ENCODE results near the gene DPP8. TPM values are rescaled to one million over a fixed set of nuclear protein-coding genes. Genes with fewer than 3 reads are reported as not detected.
"Not testable (repeated sequence)": the region's sequence is repeated elsewhere in the genome, so short reads cannot be mapped to it uniquely, and the experiment has no call there.

Gene DPP8
- total RNA-seq, 1 donor from 2014 or later, result 47.0 TPM

DNA sequence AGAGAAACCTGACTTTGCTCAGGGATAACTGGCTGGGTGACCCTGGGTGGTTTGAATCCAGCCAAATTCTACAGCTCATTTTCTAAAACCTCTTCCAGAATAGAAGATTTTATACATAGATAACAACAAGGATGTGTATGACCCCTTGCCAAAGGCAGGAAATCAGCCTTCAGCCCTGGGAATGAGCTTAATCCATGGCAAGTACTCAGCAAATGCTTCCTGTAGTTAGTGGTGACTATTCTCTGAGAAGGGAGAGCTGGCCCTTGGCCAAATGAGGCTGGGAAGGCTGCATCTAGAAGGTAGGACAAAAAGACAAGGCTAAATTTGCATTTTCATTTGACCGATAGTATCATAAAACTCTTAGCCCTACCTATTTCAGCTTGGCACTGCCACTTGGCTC lies 8.1 kb upstream of the DPP8 start:
- DNase-seq (ENCODE audit: low read depth in 2 of 2), result peak in 1 of 2 donors; percentile 73

DNA sequence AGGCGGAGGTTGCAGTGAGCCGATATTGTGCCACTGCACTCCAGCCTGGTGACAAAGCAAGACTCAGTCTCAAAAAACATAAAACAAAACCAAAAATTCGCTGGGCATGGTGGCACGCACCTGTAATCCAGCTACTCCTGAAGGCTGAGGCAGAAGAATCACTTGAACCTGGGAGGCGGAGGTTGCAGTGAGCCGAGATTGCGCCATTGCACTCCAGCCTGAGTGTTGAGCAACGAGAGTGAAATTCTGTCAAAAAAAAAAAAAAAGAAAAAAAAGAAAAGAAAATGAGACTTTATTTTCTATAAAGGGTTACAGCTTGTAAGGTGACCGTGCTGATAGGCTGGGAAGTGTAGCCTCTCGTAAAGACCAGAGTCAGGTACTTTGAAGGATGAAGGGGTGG lies 6.7 kb upstream of the DPP8 start:
- DNase-seq (ENCODE audit: low read depth in 2 of 2), result no peak

DNA sequence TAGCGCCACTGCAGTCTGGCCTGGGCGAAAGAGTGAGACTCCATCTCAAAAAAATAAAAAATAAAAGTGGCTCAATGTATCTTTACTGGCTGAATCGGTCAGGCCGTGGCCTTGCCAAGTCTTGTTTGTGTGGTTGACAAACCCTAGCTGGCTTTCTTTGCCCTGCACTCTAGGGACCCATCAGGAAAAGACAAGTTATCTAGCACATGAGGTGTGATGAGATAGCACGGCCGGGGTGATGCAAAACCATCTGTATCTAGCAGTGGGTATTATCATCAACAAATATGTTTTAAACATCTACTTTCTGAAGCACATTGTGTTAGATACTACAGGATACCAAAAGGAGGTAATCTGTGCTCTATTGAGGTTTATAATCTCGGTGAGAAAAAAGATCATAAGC lies 3.9 kb upstream of the DPP8 start:
- DNase-seq (ENCODE audit: low read depth in 2 of 2), result no peak

DNA sequence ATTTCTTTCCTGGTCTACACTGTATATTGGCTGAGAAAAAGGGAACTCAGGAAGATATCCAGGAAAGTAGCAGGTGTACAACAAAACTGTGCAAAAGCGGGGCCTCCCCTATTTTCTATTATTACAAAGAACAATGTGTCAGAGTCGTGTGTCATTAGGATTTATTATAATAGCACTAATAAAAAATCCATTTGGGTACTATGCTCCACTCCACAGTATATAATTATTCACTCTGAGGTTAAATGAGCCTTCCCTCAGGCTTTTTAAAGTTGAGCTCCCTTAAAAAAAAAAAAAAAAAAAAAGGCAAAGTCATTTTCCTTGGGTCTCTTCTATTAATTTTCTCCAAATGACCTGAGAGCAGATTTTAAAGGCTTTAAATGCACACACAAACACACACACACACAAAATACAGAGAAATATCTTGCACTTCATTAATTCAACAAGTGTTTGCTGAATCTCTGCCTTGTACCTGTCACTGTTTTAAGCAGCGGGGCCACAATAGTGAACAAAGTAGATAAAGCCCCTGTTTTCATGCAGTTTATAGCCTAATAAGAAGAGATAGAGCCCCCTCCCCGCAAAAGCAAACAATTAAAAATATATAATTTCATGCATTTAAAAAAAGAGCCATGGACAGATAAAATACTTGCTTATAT lies 1.3 kb upstream of the DPP8 start:
- DNase-seq (ENCODE audit: low read depth in 2 of 2), result no peak

DNA sequence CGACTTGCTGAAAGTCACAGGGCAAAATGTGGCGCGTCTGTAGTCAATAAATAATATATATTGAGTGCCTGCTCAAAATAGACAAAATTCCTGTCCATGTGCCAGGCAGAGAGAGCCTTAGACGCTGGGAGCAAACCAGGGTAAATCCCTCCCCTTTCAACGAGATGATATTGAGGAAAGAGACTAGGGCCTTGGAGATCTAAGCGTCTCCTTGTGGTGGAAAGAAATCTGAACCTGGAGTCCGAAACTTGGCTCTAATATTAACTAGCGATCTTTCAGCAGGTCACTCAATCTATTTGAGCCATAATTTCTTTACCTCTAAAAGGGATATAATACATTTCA lies 348 bp upstream of the DPP8 start:
- DNase-seq (ENCODE audit: low read depth in 2 of 2), result no peak

DNA sequence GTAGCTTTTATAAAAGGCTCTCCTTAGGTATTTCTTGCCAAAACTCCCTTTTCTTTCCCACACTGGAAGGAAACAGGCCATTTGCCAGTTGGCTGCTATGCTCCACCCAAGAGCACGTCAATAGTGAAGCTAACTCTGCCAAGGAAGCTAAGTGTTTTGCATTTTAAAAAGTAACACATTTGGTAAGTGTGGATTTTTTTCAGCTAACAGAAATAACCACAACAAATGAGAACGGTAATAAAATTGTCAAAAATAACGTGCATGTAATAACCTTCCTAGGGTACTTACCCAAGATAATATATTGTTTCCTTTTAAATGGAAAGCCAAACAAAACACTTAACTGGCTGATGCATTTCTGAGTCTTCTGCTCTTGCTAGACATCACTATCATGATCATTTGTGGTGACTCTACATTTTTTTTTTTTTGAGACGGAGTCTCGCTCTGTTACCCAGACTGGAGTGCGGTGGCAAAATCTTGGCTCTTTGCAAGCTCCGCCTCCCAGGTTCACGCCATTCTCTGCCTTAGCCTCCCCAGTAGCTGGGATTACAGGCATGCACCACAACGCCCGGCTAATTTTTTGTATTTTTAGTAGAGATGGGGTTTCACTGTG lies 4.6 kb downstream of the DPP8 start:
- DNase-seq (ENCODE audit: low read depth in 2 of 2), result peak in 1 of 2 donors; percentile 57

DNA sequence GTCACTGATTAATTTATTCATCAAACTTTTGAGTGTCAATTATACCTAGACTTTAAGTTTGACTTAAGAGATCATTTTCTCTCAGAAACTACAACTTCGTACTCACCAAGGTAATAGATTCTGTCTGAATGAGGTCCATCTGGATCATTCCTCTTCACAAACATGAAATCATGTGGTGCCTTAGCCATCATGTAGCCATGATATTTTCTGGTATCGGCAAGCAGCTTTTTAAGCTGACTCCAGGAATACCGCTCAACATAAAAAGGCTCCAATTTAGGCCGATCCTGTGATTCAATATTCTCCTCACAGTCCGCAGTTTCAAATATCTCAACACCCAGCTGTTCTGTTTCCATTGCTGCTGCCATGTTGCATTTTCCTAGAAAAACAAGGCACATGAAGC lies 5.3 kb downstream of the DPP8 start:
- DNase-seq (ENCODE audit: low read depth in 2 of 2), result no peak

DNA sequence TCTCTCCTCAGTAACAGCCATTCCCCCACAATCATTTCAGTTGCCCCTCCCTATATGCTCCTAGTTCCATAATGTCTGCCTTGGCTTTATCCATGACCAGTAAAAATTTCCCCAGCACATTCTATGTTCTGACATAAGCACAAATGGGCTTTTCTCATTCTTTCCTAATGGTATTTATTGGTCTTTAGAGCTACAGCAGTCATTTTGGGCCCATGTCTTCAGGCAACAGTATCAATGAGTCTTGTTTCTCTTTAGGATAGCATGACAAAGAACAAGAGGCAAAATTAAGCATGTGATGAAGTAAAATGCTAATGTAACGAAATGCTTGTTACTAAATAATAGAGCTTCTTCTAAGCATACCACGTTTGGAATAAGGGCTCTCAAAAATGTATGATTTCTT lies 8.2 kb downstream of the DPP8 start:
- no peak for DNase-seq (ENCODE audit: low read depth in 2 of 2)

DNA sequence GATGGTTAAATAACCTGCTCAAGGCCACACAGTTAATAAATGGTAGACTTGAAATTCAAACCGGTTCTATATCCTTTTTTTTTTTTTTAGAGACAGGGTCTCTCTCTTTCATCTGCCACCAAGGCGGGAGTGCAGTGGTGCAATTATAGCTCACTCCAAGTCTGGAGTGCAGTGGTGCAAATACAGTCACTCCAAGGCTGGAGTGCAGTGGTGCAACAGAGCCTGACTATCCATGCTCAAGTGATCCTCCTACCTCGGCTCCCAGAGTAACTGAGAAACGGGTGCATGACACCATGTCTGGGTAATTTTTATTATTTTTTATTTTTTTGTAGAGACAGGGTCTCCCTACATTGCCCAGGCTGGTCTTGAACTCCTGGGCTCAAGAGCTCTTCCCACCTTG lies 23.4 kb downstream of the DPP8 start:
- DNase-seq (ENCODE audit: low read depth in 2 of 2), result no peak

DNA sequence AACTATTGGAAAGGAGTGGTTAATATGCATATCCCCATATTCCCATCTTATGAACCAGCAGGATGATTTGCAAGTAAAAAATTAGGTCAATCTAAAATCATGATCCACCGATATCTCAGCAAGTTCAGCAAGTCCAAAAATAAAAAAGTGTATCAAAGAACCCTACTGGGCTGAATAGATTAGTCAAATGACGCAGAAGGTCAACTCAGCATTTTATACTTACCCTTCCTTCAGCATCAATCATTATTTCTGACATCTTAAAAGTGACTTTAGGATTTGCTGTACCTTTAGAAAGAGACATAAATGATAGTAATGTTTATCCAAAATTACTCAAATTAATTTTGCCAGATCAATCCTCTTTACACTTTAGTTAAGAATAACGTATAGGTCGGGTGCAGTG lies 32.6 kb downstream of the DPP8 start:
- DNase-seq (ENCODE audit: low read depth in 2 of 2), result no peak

DNA sequence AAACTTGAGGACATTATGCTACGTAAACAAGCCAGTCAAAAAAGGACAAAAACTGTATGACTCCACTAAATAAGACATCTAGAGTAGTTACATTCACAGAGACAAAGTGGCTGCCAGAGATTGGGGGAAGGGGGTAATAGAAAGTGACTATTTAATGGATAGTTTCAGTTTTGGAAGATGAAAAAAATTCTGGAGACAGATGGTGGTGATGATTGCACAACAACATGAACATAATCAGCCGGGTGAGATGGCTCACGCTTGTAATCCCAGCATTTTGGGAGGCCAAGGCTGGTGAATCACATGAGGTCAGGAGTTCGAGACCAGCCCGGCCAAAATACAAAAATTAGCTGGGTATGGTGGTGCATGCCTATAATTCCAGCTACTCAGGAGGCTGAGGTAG lies 40.6 kb downstream of the DPP8 start:
- no peak for DNase-seq (ENCODE audit: low read depth in 2 of 2)

DNA sequence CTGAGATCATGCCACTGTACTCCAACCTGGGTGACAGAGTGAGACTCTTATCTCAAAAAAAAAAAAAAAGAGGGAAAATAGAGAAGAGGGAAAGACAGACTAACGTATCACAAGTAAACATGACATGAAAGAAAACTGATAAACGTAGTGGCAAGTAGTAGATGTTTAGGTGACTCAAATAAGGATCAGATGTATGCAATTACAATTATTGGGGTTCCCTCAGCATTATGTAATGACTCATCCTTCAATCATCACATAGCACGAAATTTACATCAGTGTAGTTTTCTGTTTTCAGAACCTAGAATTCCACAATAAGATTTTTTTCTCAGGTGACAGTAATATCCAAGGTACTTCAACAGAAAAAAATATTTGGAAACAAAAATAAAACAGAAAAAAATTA lies 46.6 kb downstream of the DPP8 start:
- no peak for DNase-seq (ENCODE audit: low read depth in 2 of 2)

DNA sequence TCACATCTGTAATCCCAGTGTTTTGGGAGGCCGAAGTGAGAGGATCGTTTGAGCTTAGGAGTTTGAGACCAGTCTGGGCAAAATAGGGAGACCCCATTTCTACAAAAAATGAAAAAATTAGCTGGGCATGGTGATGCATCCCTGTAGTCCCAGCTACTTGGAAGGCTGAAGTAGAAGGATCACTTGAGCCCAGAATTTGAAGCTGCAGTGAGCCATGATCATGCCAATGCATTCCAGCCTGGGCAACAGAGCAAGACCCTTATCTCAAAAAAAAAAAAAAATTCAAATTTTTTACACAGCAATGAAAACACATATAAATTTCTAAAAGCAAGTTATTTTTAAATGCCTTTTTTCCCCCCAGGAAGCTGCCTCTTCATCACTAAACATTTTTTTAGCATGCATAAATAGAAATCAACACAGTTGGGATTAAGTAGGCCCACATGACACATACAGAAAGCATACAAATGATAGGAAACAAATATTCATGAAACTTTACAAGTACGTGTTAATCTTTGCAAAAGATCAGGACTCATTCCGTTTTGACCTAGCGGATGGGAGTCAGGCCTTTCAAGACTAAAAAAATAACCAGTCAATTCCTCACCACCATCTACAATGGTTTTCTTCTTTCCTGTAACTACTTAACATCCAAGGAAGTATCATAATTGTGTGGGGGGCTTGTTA lies 49.1 kb downstream of the DPP8 start:
- no peak for DNase-seq (ENCODE audit: low read depth in 2 of 2)

DNA sequence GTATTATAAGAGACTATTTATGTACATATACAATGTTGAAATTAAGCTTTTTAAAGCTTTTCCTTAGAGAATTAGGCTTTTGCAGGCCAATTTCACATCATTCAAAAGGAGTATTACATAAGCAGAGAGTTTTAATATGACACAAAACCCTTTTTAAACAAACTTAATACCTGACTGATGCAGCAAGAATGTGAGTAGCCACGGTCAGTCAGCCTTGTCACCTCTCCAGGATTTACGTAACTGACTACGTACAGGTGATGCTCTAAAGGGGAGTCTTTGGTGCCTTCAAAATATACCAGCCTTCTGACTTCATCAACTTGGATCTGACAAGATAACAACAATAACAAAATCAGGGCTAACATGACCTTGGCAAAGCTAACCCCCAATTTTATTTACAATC lies 50.6 kb downstream of the DPP8 start:
- no peak for DNase-seq (ENCODE audit: low read depth in 2 of 2)

DNA sequence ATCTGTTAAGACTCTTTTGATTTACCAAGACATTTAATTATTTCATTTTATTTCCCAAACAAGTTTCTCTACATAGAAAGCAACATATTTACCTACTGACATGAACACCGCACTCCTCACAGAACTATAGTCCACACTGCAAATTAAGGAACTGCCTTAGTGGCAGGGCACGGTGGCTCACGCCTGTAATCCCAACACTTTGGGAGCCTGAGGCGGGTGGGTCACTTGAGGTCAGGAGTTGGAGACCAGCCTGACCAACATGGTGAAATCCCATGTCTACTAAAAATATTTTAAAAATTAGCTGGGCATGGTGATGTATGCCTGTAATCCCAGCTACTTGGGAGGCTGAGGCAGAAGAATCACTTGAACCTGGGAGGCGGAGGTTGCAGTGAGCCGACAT lies 54.4 kb downstream of the DPP8 start:
- not testable (repeated sequence) for DNase-seq (ENCODE audit: low read depth in 2 of 2)

DNA sequence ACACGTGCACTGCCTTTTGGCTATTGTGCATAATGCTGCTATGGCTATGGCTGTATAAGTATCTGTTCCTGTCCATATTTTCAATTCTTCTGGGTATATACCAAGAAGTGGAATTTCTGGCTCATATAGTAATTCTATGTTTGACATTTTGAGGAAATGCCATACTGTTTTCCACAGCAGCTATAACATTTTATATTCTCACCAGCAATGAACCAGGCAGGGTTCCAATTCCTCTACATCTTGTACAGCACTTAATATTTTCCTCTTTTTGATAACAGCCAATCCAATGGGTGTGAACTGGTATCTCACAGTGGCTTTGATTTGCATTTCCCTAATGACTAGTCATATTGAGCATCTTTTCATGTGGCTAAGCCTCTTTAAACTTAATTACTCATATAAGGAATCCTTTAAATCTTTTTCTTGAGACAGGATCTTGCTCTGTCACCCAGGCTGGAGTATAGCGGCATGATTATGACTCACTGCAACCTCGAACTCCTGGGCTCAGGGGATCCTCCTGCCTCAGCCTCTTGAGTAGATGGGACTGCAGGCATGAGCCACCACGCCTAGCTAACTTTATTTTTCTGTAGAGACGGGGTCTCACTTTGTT lies 56.6 kb downstream of the DPP8 start:
- no peak for DNase-seq (ENCODE audit: low read depth in 2 of 2)

DNA sequence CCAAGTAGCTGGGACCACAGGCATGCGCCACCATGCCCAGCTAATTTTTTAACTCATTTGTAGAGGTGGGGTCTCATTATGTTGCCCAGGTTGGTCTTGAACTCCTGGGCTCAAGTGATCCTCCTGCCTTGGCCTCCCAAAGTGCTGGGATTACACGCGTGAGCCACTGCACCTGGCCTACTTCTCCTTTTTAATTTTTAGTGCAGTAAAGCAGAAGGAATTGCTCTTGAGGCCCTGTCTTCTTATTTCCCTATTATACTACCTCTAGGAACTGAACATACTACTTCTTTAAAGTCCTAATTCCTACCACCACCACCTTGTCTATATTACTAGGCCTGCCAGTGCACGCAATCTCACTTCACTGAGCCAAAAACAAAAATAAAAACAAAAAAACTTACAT lies 62.2 kb downstream of the DPP8 start:
- not testable (repeated sequence) for DNase-seq (ENCODE audit: low read depth in 2 of 2)

DNA sequence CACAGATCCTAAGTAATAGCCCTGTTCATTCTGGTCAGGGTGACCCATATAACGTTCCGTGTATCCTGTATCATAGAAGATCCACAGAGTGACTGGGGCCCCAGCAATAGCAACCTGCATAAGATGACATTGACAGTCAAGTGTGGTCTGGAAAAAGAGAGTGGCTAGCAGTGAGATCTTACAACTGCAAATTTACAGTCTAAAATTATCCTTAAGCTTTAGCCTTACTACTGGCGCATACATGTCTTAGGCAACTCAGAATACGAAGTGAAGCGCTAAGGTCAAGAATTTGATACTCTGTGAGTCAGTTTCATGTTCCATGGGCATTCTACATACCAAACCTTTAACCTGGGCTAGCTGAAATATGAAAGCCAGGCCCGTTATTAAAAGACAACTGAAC lies 65.5 kb downstream of the DPP8 start:
- DNase-seq (ENCODE audit: low read depth in 2 of 2), result no peak

DNA sequence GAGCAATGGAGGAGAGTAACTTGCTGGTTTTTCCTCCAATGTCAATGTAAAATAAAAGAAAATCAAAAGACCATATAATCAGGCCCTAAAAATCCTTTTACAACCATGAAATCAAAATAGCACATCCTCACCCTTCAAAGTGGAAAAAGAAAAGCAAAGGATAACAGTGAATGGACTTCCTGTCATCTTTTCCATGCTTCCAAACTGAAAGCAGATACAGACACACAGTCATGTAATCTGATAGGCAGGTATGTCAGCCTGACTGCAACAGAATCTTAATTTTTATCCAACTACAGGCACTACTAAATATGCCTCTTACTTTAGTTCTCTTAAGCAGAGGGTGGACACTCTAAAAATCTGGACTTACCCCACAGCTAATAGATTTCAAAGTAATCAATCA lies 66.9 kb downstream of the DPP8 start:
- peak in 1 of 2 donors; percentile 9 for DNase-seq (ENCODE audit: low read depth in 2 of 2)

DNA sequence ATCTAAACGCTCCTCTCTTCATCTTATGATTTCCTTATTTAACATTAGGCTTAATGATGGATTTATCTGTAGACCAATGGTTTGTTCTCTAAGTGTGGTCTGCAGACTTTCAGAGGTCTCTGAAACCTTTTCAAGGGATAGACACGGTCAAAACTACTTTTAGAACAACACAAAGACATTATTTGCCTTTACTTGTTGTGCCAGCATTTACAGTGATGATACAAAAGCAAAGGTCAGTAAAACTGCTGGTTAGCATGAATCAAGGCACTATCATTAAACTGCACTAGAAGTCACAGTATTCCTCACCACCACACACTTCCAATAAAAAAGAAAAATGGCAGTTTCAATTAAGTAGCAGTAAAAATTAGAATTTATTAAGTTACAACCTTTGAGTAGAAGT lies 70.3 kb downstream of the DPP8 start:
- no peak for DNase-seq (ENCODE audit: low read depth in 2 of 2)

DNA sequence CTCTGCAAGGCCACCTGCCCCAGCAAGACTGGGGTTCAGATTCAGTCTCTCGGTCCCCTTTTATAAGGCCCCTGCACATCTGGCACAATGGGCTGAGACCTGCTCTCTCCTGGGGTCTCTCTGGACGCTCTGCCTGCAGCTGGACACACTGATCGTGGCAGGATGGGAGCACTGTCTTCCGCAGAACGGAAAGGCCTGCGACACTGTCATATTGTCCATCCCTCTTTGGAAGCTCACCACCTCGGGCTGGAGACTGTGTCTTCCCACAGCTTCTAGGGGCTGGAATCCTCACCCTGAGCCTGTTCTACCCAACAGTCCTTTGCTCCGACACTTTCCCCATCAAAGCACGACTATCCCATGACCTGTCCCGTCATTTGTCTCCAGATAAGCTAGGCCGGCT lies 83.3 kb downstream of the DPP8 start:
- no peak for DNase-seq (ENCODE audit: low read depth in 2 of 2)

DNA sequence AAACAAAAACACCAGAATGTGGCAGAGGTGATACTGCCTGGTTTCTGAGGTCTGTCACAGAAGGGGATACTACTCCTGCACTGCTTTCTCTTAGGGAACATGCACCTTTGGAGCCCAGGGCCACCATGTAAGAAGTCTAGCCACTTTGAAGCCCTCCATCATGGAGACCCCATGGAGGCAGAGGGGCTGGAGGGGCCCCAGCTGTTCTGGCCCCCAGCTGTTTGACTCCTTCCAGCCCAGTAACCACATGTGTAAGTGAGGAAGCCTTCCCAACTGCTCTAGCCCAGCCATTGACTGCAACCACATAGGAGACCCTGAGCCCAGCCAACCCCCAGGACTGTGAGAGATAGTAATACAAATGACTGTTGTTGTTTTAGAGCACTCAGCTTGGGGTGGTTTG lies 85.8 kb downstream of the DPP8 start:
- DNase-seq (ENCODE audit: low read depth in 2 of 2), result no peak
